Endometrial microvascular endothelial cells (primary cell): ENCODE data around the gene GALNT18. TPM values are rescaled to one million over a fixed set of nuclear protein-coding genes. Genes with fewer than 3 reads are reported as not detected.

ENCODE experiments used
- in situ Hi-C: cut with HindIII; loops from 2 replicates; pipeline ENCODE4 v1.10.0; 2017; ENCODE audit warnings: low sequenced_read_pairs, low pct_unique_long_range_greater_than_20kb; ENCODE audit errors: inconsistent ontology term
- total RNA-seq: library from RNA; depleted of rRNA; stranded (reverse); fragments of >200 nt; gene quantifications from one replicate; pipeline ENCODE4 v1.2.3, GENCODE V29; 2015; ENCODE audit errors: inconsistent ontology term

The GALNT18 gene
- total RNA-seq, 1 donor from 2014 or later: 39.8 TPM

DNA sequence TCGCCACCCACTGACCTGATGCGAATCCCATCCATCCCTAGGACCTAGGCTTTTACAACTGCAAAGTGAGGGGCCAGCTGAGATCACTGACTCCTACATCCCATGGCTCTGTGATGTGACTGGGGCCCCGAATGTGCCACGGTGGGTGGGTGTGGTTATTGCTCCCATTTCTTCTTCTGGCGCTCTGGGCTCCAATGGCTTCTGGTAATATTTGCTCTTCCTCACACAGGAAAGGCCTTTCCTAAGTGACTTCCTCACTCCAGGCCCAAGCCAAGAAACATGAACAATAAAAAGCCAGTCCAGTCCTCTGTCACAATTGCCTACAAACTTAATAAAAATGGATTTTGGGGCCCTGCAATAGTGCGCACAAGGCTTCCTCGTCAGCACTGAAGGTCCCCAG lies 78.1 kb downstream of the GALNT18 start:
- in situ Hi-C loops: no loop called here

DNA sequence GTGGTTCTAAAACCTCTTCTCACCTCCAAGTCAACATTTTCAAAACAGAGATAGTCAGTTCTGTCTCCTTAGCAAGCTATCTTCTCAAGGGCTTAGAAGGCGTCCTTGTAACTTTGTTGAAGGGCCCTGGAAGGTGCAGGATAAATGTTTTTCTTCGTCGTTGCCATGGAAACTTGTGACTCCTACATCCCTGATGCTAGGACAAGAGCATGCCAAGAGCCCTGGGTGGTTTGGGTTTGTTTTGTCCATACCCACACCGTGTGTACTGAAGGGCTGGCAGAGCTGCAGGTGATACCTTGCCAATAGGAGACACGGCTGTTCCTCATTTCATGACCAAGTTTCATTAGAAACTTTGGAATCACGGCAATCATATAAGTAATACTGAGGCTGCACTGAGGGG lies 81.6 kb downstream of the GALNT18 start:
- in situ Hi-C loops: no loop called here

DNA sequence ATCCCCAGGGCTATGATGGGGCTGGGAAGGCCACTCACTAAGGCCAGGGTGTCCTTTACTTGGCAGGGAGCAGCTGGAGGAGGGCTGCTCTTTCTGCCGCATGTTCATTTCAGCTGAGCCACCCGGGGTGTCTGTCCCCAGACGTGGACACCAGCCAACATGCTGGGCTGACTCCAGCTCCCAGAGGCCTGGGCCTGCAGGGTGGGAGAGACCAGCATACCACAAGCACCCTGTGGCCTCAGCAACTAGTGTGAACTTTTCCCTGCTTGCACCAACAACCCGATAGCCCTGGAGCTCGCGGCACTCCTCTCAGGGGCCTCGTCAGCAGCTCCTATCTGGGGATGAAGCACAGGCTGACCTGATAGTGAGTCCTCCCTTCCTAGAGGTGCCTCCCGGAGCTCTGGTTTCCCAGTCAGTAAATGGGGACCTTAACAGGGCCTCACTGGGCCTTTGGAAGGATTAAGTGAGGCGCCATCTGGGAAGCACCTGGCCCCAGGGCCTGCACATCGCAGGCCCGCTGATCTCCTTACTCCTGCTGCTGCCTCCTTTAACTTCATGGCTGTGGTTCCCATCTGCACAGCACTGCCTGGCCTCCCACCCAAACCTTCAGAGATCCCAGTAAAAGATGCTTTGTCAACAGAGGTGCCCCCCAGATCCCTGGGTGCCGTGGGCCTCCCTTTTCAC lies 83.4 kb downstream of the GALNT18 start:
- in situ Hi-C loops: no loop called here

DNA sequence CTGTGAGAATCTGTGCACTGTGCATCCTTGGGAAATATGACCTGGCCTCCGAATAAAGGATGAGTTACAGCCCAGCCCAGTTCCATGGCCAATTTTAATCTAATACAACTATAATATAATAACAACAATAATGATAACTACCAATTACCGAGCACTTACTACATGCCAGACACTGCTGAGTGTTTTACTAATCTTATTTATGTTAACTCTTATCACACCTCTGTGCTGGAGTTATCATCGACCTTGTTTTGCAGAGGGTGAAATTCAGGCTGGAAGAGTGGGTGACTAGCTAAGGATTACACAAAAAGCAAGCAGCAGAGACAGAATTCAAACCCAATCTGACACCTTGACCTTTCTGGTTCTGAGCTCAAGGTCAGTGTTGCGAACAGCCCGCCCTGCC lies 83.9 kb downstream of the GALNT18 start:
- in situ Hi-C loops: no loop called here

DNA sequence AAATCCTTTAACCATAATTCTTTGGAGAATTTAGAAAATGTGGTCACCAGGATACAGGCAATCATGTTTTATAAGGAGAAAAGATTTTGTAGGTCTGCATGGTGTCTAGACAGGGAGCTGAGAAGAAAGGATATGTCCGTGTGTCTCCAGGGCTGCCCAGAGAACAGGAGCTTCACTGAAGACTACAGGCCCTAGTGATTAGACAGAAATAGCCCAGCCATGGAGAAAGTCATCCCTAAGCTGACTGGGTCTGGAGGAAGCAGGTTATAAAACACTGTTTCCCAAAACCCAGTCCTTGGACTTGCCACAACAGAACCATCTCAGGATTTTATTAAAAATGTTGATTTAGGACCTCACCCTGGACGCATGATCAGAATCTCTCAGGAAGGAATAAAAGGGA lies 84.4 kb downstream of the GALNT18 start:
- in situ Hi-C loops: no loop called here

DNA sequence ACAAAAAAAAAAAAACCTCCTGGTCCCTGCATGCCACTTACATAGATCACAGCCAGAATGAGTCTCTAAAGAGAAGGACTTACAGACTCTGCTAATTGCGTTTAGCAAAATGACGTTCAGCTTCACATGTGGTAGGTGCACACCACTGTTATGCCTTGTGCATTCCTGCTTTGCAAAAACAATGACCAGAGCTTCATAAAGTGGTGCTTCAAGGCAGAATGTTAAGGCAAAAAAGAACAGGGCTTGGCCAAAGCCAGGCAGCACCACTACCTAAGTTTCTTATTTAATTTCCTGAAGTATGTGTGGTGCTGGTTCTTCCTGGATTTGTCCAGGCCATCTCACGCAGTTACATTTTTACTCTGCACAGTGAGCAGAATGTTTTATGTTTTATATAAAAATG lies 85.2 kb downstream of the GALNT18 start:
- in situ Hi-C loops: no loop called here

DNA sequence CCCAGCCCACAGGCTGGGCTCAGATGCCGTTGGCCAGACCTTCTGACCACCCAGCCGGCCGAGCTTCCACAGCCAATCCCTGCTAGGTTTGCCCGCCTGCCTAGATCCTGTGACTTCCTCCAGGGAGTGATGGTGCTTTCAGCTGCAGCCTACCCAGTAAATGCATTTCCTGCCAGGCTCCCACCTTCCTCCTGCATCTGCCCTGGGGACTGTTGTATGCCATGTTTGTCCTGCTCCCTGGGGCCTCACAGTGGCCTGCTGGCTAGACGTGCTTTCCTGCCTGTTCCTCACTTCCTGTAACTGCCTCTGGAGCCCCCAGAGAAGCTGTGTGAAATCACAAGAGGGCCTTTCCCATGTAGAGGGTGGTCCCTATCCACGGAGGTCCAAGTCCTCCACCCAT lies 86.2 kb downstream of the GALNT18 start:
- in situ Hi-C loops: no loop called here

DNA sequence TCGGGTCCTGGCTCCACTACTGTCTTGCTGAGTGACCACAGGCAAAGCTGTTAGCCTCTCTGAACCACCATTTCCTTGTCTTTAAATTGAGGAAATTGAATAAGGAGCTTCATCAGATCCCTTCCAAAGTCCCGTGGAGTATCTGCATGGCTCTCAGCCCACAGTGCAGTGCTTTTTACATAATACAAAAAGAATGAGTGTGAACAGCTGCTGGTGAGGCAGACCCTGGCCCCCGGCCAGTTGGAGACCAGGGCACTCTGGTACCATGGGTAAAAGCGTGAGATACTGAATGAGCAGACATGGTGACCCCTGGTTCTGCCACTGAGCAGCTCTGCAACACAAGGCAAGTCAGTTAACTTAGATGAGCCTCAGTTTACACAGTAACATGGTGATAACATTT lies 86.8 kb downstream of the GALNT18 start:
- in situ Hi-C loops: no loop called here

DNA sequence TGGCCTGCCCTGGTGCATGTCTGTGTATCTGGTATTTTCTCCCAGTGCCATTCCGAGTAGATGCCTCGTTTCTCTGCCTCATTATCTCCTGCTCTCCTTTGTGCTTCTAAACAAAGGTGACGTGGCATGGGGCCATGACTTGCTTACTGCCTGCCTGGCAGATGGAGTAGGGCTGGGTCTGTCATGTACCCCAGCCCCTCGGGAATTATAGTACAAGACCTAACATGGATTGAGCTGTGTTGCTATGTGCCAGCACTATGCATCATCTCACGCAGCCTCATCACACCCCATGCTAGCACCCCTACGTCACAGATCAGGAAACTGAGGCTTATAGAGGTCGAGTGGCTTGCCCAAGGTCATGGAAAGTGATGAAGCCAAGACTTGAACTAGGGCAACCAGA lies 88.1 kb downstream of the GALNT18 start:
- in situ Hi-C loops: no loop called here

DNA sequence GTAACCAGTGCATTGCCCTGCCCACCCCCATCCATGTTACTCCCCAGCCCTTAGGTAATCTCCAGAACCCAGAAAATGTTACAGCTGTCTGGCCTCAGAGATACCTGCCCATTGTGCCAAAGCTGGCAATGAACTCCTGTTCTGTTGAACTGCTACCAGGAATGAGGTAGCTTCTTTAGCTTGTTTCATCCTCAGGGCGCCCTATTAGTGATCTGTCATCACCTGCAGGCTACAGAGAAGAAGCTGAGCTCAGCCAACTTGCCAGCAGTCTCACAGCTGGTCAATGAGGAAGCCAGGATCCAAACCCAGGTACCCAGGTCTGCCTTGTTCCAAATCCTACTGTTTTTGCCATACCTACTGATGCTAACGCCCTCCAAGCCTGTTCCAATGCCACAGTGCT lies 88.7 kb downstream of the GALNT18 start:
- in situ Hi-C loops: no loop called here

DNA sequence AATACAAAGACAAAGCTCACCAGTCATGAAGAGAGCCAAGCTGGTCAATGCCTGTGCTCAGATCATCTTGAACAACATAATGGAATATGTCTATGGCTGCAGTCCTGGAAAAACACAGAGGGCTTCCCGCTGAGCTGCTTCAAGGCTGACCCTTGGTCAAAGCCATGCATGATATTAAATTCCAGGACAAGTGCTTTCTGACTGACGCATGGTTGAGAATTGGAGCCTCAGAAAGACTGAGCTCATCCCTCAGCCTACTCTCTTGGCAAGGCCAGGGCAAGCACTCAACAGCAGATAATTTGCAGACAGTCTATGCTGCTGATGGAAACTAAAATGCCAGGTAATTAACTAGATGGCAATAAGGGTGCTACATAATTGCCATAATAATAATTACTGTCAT lies 89.2 kb downstream of the GALNT18 start:
- in situ Hi-C loops: no loop called here

DNA sequence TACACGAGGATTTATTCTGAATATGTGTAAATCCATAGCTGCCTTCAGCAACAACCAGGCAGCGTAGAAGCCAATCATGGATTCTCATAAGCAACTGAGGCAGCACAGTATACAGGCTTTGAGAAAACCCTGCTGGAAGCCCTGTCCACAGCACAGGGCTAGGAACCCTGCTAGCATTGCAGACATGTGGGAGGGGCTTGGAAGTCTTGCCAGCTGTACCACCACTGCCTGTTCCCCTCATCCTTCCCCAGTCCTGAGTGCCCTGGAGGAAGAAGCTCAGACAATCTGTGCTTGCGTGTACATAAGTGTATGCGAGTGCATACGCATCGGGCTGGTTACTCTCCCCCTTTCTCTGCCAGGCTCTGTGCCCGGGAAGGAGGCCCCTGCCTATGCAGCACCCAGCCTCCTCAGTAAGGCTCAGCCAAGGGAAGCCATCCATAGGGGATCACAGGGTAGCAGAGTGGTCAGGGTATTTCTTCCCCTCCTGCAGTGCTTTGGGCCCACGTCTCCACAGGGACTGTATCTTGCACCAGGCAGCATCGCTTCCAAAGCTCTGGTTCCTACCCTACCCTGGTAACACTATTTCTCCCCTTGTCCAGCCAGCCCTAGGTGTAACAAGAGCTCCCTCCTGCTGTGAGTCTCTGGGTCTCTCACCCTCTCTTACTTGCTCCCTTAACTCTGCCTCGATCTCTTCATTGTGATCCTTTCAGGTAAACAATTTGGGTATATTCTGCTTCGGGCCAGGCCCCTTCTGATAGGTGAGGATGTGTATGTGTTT lies 90.5 kb downstream of the GALNT18 start:
- in situ Hi-C loops: no loop called here

DNA sequence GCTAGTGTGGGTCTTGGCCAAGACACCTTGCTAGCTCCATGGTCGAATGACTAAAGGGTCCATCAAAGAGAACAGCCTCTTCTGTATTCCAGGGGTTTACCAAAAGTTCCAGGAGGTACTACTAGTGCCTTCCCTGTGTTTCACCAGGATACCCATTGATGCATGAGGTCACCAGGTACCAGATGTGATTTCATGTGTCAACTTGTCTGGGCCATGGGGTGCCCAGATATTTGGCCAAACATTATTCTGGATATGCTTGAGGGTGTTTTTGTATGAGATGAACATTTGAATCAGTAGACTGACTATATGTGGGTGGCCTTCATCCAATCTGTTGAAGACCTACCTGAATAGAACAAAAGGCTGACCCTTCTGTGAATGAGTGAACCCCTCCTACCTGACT lies 92.8 kb downstream of the GALNT18 start:
- in situ Hi-C loops: no loop called here

DNA sequence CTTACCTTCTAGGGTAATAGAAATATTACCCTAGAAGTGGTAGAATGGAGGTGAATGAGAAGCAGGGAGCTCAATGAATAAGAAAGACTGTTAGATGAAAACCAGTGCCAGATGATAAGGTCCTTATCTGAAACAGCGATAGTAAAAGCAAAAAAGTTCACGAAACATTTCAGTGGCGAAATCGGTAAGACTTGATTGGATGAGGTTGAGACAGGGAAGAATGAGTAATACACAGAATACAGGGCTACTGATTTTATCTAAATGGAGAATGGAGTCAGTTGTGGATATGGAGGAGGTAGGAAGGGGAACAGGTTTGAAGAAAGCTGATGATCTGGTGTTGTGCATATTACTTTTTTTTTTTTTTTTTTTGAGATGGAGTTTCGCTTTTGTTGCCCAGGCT lies 96.5 kb downstream of the GALNT18 start:
- in situ Hi-C loops: no loop called here

DNA sequence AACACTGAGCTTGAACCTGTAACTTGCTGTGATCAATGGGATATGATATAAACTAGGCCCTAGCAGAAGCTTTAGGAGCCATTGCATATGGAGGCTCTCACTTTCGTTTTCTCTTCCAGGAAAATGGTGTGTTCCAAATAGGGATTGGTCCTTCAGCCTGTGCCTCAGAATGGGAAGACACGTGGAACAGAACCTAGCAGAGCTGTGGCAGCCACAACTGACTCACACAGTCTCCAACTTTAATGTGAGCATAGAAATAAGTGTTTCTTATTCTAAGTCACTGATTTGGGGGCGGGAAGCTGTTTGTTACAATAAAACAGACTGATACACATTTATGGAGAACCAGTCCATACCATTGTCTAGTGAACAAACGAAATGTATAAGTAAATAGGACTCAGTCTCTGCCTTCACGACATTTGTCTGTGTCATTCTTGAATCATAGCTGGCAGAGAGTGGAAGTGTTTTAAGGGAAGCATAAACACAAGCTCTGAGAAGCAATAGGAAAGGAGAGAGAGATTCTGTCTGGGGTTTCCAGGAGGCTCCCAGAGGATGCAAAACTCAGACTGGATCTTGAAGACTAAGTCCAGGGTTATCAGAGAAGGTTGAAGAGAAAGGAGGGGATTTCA lies 97.3 kb downstream of the GALNT18 start:
- in situ Hi-C loops: no loop called here

DNA sequence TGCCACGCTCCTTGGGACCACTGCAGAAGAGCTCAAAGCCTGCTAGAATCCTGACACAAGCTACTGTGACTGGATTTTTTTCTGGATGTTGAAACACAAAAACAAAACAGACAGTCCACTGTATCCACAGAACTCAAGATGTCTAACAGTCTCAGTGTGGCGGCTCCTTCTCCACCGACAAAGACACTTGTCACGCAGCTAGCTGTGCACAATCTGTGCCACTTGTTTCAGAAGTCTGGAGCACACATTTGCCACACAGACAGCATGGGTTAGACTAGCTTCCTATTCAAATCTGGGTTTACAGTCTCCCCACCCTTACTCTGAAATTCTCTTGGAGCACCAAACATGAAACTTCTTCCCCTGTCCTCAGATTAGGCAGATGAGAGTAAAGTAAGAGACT lies 99.2 kb downstream of the GALNT18 start:
- in situ Hi-C loops: no loop called here

DNA sequence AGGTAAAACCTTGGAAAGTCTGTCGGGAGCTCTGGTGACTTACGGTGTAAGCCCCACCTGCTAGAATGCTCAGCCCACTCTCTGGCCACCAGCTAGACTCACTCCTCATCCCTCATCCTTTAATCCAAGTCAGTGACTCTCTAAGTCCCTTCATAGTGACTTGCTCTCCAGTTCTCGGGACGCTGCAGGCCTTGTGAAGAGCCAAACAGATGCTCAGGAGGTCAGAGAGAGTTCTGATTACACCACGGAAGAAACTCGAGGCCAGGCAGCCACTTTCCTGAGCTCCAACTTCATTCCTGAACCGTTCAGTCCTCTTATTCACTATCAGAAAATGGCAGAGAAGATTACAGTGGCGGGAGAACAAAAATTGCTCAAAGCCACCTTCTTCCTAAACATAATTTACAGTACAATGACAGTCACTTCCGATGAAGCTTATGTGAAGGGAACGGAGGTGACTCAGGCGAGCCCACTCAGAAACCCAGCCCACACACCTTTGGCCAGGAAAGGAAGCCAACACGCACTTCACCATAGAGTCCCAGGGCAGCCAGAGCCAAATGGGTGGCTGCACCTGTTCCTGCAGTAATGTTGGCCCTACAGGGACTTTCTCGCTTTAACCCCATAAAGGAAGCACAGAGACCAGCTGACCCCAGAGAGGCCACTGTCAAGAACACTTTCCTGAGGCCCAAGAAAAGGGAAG lies 100.4 kb downstream of the GALNT18 start:
- in situ Hi-C loops: no loop called here

DNA sequence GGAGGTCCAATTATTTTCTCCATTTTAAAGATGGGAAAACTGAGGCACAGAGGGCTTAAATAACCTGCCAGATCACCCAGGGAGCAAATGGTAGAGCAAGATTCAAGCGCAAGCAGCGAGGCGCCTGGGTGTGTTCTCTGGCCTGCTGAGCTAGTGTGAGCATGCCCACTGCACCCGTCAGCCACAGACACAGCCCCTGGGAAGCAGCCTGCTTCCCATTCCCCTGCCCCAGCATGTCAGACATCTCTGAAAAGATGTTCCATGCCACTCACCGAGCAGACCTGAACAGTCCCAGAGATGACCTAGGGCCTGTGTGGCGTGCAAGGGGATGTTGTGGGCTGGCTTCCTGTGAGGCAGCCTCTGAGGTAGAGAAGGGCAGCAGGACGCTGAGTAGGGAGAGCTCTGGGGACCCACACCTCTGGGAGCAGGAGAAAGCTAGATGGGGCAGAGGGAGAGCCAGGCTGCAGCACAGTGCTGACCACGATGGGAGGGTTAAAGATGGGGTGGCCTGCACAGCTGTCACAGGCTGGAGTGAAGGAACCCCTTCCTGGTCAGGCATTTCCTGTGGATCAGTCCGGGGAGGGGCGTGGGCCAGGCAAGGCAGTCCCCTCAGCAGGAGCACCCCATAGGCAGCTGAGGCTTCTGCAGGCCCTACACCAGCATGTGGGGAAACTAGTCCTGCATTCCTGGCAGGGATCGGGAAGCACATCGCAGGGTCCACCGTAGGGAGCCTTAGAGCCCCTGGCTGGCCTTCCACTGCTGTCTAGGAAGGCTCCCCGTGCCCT lies 101.4 kb downstream of the GALNT18 start:
- in situ Hi-C loops: no loop called here

DNA sequence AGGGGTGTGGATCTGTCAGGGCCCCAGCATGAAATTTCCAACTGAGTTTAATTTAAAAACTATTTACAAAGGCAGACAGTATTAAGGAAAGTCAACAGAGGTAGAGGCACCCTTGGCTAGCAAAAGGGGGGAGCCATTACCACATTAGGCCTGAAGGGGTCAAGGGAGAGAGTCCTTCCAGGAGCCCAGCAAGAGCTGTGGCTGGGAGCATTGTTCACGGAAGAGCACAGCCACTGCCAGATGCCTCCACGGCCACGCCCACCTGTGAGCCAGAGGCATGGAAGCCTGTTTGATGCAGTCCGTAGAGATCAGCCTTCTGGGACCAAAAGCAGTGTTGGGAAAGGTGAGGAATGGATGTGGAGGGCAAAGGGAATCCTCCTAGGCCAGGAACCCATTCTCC lies 102.6 kb downstream of the GALNT18 start:
- in situ Hi-C loops: no loop called here
